Astrocyte of the spinal cord (primary cell): Measurements from ENCODE around the gene CTXN3.
A peak's percentile ranks its signal among the peaks of the same experiment; 100 is the strongest.

Experiments
- DNase-seq: peaks from one replicate; pipeline ENCODE4 v3.0.0; 2011; ENCODE audit warnings: low read depth, low spot score
- H3K4me3 ChIP-seq: 2 replicates; pipeline ENCODE4 v1.5.1; 2011; ENCODE audit warnings: low read depth, mild to moderate bottlenecking, low read length, moderate library complexity
- CTCF ChIP-seq: IDR thresholded peaks from 2 replicates; pipeline ENCODE4 v1.5.1; 2012; ENCODE audit warnings: low read depth, mild to moderate bottlenecking, low read length, inconsistent platforms
- in situ Hi-C: cut with HindIII; loops from 2 replicates; pipeline ENCODE4 v1.10.0; 2017; ENCODE audit warnings: low sequenced_read_pairs

The CTXN3 gene

GRCh38 chr5:127686424-127686823 lies 37.5 kb downstream of the CTXN3 start:
- no peak overlapping the region for H3K4me3 ChIP-seq
- no peak for TF ChIP-seq CTCF
- DNase-seq = no peak
- in situ Hi-C loops = no loop called here

DNA sequence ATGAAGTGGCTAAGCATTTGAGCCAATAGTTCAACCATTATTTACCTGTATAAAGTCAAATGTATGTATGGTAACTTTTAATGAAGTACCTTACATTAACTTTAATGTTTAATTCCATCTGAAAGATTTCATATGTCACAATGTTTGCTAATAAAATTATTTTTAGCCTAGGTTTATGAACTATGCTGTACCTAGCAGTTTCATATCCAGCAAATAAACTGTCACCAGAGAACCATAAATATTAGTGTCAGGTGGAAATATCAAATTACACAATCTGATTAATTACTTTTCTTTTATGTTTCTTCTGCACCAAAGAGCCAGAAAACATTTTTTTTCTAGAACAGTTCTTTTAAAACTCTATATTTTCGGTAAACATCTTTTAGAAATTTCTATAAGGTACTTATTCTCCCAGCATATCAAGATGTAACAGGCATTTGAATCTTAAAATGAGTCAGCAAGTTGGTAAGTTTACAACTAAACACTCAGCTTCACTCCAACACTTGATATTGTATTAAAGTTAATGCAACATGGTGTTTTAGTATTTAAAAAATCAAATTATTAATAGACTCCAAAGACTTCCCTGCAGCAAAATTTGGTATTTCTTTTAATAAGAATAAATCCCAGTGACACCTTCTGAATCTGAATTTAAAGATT lies 45.8 kb downstream of the CTXN3 start:
- no peak overlapping the region for H3K4me3 ChIP-seq
- no peak for DNase-seq
- in situ Hi-C loops = no loop called here
- TF ChIP-seq CTCF = no peak

DNA sequence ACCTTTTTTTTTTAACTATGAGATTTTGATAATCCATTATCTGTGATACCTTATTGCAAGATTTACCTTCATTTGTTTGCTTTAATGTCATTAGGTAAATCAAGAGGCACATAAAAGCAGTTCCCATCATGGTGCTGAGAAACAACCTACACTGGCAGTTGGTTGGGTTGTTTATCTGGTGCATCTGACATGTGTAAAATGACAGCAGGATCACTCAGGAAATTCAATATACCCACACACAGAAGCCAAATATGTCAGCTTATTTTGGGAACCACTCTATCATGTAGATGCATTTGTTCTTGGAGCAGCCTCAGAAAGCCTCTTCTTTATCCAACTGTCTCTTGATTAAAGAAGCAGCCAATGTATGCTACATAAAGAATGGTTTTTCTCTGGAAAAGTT lies 46.5 kb downstream of the CTXN3 start:
- in situ Hi-C loops = no loop called here
- no peak overlapping the region for H3K4me3 ChIP-seq
- no peak for TF ChIP-seq CTCF
- no peak for DNase-seq

DNA sequence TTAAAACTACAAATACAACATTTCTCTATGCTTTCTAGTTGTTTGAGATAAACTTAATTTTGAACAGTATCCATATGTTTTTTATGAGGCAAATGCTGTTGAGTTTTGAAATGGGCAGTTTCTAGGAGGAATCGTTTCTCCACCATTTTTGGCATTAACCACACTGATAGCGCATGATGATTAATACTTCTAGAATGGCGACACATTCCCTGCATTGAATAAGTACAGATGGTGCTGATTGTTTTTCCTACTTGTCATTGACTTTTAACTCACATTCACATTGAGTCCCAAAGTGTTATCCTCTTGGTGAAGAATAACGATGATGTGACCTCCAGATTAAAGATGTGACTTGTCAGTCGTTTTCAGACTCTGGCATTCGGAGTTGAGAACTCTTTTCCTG lies 47.8 kb downstream of the CTXN3 start:
- peak; percentile 45 for DNase-seq
- in situ Hi-C loops = no loop called here
- H3K4me3 ChIP-seq = no peak overlapping the region
- no peak for TF ChIP-seq CTCF

GRCh38 chr5:127697894-127698600 lies 49.2 kb downstream of the CTXN3 start:
- no peak overlapping the region for H3K4me3 ChIP-seq
- TF ChIP-seq CTCF = no peak
- DNase-seq = peak; percentile 52
- in situ Hi-C loops = no loop called here

- H3K4me3 ChIP-seq = no peak overlapping the region
- no peak for DNase-seq
- in situ Hi-C loops = no loop called here
- TF ChIP-seq CTCF = no peak
Observed at GRCh38 chr5:127699416-127699815, 50.5 kb downstream of the CTXN3 start.
